Dermis blood vessel endothelial cell (primary cell): ENCODE measurements around the gene SLC44A4. TPM values are rescaled to one million over a fixed set of nuclear protein-coding genes. Genes with fewer than 3 reads are reported as not detected.
"Not testable (repeated sequence)": the region's sequence is repeated elsewhere in the genome, so short reads cannot be mapped to it uniquely, and the experiment has no call there.

ENCODE experiments used
- DNase-seq: peaks from one replicate; pipeline ENCODE4 v3.0.0; 2010
- total RNA-seq: library from RNA; depleted of rRNA; stranded (reverse); fragments of >200 nt; gene quantifications from 2 replicates; pipeline ENCODE4 v1.2.3, GENCODE V29; 2014

SLC44A4 gene
- total RNA-seq, 1 donor from 2014 or later = 0.17 TPM

DNA sequence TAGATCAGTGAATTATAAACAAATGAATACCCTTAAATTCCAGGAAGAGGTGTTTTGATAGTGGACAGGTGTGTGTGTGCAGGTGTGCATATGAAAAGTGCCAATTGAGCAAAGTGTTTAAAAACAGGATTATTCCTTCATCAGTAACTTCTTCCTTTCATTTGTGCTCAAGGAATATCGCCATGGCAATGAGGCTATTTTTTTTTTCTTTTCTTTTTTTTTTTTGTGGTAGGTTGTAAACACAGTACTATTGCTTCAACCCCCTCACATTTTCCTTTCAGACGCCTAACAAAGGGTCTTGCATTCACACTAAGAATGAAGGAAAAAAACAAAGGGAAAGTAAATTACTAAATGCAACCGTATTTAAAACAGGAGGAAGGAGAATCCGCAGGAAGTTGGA is 53.2 kb downstream of the SLC44A4 start:
- no peak for DNase-seq

DNA sequence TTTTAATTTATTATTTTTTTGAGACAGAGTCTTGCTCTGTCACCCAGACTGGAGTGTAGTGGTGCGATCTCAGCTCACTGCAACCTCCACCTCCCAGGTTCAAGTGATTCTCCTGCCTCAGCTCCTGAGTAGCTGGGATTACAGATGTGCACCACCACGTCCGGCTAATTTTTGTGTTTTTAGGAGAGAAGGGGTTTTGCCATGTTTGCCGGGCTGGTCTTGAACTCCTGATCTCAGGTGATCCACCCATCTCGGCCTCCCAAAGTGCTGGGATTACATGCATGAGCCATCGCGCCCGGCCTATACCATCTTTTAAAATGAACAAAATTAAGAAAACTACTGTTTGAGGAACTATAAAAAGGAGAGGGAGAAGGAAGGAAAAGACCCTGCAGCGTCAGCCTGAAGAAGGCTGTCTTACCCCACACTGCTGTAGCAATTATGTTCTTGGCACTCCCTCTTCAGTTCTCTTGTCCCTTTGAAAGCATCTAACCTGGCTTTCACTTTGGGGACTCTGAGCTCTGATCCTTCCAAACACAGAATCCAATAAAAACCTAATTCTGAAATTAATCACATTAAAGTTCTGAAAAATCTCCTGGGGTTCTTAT is 55.1 kb downstream of the SLC44A4 start:
- not testable (repeated sequence) for DNase-seq

DNA sequence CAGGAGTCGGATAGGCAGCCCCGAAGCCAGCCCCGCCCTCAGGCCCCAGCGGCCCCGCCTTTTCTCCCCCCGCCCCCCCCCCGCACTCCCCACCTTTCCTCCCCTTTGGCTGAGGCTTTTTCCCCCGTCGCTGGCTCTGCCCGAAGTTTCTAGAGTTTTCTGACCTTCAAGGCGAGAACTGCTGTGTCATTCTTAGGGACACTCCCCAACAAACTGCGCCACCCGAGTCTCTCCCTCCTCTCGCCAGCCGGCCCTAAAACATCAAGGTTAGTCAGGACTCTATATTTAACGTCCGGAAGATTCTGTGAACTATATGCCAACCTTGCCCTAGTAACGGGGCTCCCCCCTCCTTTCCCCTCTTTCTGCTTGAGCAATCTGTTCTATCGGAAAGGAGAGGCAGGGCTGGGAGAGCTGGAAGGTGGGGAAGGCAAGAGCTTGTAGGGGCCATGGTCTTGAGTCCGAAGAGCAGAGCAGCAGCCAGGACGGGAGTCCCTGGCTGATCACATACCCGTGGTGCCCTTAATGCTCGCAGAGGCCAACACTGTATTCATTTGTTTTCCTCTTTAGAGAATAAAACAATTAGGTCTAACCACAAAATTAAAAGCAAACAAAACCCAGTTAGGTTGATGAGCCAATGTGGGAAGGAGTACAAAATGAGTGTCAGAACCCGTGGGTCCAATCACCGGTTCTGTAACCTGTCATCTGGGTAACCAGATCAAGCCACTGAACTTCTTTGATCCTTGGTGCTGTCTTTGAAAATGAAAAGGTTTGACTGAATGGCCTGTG is 56.6 kb downstream of the SLC44A4 start:
- peak; percentile 73 for DNase-seq

DNA sequence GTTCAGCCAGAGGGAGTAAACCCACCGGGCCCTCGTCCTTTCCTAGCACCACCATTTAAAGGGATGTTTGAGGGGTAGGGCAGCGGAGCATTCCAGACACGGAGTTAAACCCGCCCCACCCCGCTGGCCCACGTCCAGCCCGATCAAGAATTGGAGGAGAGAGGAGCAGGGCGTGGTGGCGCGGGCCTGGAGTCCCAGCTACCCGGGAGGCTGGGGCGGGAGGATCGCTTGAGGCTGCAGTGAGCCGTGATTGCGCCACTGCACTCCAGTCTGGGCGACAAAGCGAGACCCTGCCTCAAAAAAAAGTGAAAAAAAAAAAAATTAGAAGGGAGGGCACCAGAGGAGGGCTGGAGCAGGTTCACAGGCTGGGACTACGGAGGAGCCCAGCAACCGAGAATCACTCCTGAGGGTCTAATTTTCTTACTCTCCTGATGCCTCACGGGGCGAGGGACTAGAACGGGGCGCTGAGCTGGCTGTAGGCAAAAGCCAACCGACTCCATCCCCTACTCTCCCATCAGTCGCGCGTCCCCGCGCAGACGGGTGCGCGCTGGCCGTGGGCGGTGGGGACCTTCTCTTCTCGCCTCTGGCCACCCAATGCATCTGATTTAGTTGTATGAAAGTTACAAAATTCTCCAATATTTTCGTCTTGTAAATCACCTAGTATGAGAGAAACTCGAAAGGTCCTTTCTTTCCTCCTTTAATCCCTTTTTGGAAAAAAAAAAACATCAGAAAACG is 57.3 kb downstream of the SLC44A4 start:
- peak; percentile 58 for DNase-seq

DNA sequence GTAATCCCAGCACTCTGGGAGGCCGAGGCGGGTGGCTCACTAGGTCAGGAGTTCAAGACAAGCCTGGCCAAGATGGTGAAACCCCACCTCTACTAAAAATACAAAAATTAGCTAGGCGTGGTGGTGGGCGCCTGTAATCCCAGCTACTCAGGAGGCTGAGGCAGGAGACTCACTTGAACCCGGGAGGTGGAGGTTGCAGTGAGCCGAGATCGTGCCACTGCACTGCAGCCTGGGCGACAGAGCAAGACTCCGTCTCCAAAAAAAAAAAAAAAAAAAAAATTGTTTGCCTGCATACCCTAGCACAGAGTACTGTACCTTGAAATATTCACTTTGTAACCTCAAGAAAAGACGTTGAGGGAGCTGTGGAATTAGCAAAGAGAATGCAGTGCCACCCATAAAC is 58.4 kb downstream of the SLC44A4 start:
- not testable (repeated sequence) for DNase-seq

DNA sequence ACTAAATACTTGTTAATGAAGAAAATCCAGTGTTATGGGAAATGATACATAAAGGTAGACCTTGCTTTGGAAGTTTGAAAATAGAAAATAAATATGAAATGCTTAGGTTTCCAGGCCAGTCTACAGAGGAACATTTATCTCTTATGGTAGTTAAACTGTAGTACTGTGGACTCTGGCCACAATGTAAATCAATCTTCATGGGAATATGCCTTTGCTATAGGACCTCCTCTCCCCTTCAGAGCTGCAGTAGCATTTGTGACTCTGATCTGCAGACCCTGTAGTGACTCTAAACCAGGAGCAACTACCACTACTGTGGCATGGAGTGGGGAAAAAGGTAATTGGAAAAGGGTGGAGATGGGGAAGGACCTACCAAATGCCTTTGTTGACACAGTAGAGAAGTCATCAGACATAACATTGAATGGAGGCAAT is 58.9 kb downstream of the SLC44A4 start:
- no peak for DNase-seq

DNA sequence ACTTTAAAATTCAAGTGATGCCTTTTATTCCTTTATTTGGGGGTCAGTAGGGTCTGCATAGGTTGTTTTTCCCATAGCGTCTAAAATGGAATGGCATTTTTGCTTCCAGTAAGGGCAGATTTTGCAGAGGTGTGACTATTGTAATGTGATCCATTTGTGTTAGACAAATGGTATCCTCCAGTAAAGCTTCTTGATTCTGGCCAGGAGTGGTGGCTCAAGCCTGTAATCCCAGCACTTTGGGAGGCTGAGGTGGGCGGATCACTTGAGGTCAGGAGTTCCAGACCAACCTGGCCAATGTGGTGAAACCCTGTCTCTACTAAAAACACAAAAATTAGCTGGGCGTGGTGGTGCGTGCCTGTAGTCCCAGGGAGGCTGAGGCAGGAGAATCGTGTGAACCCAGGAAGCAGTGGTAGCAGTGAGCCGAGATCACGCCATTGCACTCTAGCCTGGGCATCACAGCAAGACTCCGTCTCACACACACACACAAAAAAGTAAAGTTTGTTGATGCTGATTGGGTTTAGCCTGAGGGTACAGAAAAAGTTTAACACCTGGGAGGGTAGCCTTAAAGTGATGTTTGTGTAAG is 60.8 kb downstream of the SLC44A4 start:
- not testable (repeated sequence) for DNase-seq

DNA sequence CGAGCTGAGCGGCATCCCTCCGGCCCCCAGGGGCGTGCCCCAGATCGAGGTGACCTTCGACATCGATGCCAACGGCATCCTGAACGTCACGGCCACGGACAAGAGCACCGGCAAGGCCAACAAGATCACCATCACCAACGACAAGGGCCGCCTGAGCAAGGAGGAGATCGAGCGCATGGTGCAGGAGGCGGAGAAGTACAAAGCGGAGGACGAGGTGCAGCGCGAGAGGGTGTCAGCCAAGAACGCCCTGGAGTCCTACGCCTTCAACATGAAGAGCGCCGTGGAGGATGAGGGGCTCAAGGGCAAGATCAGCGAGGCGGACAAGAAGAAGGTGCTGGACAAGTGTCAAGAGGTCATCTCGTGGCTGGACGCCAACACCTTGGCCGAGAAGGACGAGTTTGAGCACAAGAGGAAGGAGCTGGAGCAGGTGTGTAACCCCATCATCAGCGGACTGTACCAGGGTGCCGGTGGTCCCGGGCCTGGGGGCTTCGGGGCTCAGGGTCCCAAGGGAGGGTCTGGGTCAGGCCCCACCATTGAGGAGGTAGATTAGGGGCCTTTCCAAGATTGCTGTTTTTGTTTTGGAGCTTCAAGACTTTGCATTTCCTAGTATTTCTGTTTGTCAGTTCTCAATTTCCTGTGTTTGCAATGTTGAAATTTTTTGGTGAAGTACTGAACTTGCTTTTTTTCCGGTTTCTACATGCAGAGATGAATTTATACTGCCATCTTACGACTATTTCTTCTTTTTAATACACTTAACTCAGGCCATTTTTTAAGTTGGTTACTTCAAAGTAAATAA is 61.5 kb downstream of the SLC44A4 start:
- DNase-seq = not testable (repeated sequence)

DNA sequence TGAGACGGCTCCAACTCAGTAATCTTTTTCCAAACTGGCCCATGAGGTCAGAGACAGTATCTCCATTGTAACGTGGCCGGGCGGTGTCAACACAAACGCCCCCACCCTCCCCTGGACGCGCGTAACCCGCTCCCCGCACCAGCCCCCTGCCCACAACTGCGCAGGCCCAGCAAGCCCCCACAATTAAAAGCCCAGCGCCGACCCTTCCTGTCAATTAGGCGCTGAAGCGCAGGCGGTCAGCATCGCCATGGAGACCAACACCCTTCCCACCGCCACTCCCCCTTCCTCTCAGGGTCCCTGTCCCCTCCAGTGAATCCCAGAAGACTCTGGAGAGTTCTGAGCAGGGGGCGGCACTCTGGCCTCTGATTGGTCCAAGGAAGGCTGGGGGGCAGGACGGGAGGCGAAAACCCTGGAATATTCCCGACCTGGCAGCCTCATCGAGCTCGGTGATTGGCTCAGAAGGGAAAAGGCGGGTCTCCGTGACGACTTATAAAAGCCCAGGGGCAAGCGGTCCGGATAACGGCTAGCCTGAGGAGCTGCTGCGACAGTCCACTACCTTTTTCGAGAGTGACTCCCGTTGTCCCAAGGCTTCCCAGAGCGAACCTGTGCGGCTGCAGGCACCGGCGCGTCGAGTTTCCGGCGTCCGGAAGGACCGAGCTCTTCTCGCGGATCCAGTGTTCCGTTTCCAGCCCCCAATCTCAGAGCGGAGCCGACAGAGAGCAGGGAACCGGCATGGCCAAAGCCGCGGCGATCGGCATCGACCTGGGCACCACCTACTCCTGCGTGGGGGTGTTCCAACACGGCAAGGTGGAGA is 63.6 kb downstream of the SLC44A4 start, which contains the start of the genes HSPA1A and HSPA1L:
Gene HSPA1A (plus strand): TSS at position 519 of the 814 bp plus-strand sequence. CDS start 214 bp downstream, at position 733.
Gene HSPA1L (minus strand): TSS at position 259 of the 814 bp plus-strand sequence. CDS start 3,311 bp downstream, outside the sequence.
- peak; percentile 97 for DNase-seq

DNA sequence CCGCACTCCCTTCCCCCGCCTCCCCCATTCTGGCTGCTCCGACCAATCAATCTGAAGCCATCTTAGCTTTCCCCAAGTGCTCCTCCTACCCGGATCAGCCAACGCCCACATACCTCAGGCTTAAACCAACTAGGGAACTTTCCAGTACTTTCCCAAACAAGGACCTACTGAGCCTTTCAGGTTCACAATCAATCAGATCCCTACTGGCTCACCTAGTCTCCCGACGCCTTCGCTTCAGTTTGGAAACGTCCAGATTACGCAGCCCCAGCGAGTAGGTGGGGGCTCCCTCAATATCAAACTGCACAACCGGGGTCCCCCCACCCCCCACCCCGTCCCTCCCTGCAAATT is 64.1 kb downstream of the SLC44A4 start:
- DNase-seq = peak; percentile 98

DNA sequence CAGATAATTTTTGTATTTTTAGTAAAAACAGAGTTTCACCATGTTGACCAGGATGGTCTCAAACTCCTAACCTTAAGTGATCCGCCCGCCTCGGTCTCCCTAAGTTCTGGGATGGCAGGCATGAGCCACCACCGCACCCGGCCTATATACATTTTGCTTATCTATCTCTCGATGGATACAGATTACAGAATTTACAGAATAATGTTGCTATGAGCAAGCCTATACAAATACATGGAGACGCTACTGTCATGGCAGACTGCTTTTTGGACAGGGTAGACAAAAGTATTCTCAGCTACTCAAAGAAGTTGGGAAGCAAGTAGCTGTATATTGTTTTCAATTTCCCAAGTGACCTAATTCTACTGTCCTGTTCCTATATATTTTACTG is 65.3 kb downstream of the SLC44A4 start:
- no peak for DNase-seq

Other genes with a start within 250 kb of the SLC44A4 start
- 133 and 309 TPM in 2 replicates for gene BAG6, start 226.3 kb downstream of the SLC44A4 start, total RNA-seq
- 0.34 and 0.37 TPM in 2 replicates for gene APOM, start 223.1 kb downstream of the SLC44A4 start, total RNA-seq
- 20.6 and 28.6 TPM in 2 replicates for gene C6orf47, start 218.2 kb downstream of the SLC44A4 start, total RNA-seq
- gene GPANK1, start 214.0 kb downstream of the SLC44A4 start, total RNA-seq = 11.9 and 12.9 TPM in 2 replicates
- 111 and 116 TPM in 2 replicates for gene CSNK2B, start 212.9 kb downstream of the SLC44A4 start, total RNA-seq
- gene LY6G5B, start 209.0 kb downstream of the SLC44A4 start, total RNA-seq = 1.8 and 3.2 TPM in 2 replicates
- gene LY6G5C, start 197.9 kb downstream of the SLC44A4 start, total RNA-seq = 3.6 and 4.5 TPM in 2 replicates
- gene ABHD16A, start 175.7 kb downstream of the SLC44A4 start, total RNA-seq = 60.7 and 66.9 TPM in 2 replicates
- gene LY6G6F, start 172.1 kb downstream of the SLC44A4 start, total RNA-seq = not detected in 2 replicates
- not detected in 2 replicates for gene LY6G6D, start 163.6 kb downstream of the SLC44A4 start, total RNA-seq
- not detected in 2 replicates for gene LY6G6C, start 157.3 kb downstream of the SLC44A4 start, total RNA-seq
- gene MPIG6B, start 155.6 kb downstream of the SLC44A4 start, total RNA-seq = not detected in 2 replicates
- gene DDAH2, start 149.7 kb downstream of the SLC44A4 start, total RNA-seq = 126 and 150 TPM in 2 replicates
- 543 and 615 TPM in 2 replicates for gene CLIC1, start 142.5 kb downstream of the SLC44A4 start, total RNA-seq
- 7.1 and 8.5 TPM in 2 replicates for gene MSH5, start 139.0 kb downstream of the SLC44A4 start, total RNA-seq
- 1.4 and 2.4 TPM in 2 replicates for gene SAPCD1, start 116.3 kb downstream of the SLC44A4 start, total RNA-seq
- gene VWA7, start 101.7 kb downstream of the SLC44A4 start, total RNA-seq = 0.05 and 0.34 TPM in 2 replicates
- gene VARS1, start 83.2 kb downstream of the SLC44A4 start, total RNA-seq = 39.7 and 116 TPM in 2 replicates
- gene LSM2, start 72.0 kb downstream of the SLC44A4 start, total RNA-seq = 32.0 and 36.9 TPM in 2 replicates
- 0.51 and 0.85 TPM in 2 replicates for gene HSPA1L, start 63.7 kb downstream of the SLC44A4 start, total RNA-seq
- gene HSPA1A, start 63.5 kb downstream of the SLC44A4 start, total RNA-seq = 139 and 155 TPM in 2 replicates
- gene HSPA1B, start 51.3 kb downstream of the SLC44A4 start, total RNA-seq = 68.8 and 71.5 TPM in 2 replicates
- gene NEU1, start 16.2 kb downstream of the SLC44A4 start, total RNA-seq = 66.8 and 78.1 TPM in 2 replicates
- 45.9 and 58.9 TPM in 2 replicates for gene EHMT2, start 18.7 kb upstream of the SLC44A4 start, total RNA-seq
- 3.6 and 4.9 TPM in 2 replicates for gene ZBTB12, start 23.1 kb upstream of the SLC44A4 start, total RNA-seq
- gene C2, start 48.7 kb upstream of the SLC44A4 start, total RNA-seq = not detected in 2 replicates
- gene CFB, start 67.1 kb upstream of the SLC44A4 start, total RNA-seq = 1.6 and 2.0 TPM in 2 replicates
- gene NELFE, start 80.0 kb upstream of the SLC44A4 start, total RNA-seq = 111 and 114 TPM in 2 replicates
- 37.3 and 48.2 TPM in 2 replicates for gene SKIC2, start 80.2 kb upstream of the SLC44A4 start, total RNA-seq
- 12.8 and 14.6 TPM in 2 replicates for gene DXO, start 93.1 kb upstream of the SLC44A4 start, total RNA-seq
- 1.5 and 2.2 TPM in 2 replicates for gene C4A, start 103.1 kb upstream of the SLC44A4 start, total RNA-seq
- 1.2 and 2.6 TPM in 2 replicates for gene C4B, start 135.8 kb upstream of the SLC44A4 start, total RNA-seq
- 0.34 TPM in 1 of 2 replicates, not detected in the other for gene CYP21A2, start 159.4 kb upstream of the SLC44A4 start, total RNA-seq
- 4.6 and 4.8 TPM in 2 replicates for gene TNXB, start 230.3 kb upstream of the SLC44A4 start, total RNA-seq
- gene ATF6B, start 249.2 kb upstream of the SLC44A4 start, total RNA-seq = 13.4 and 20.5 TPM in 2 replicates